HG02938 (cell line): ENCODE results near the gene TENT5C.

Source experiments
- ATAC-seq: cut with Tn5 transposase; IDR thresholded peaks from one replicate; pipeline ENCODE4 v1.9.1; 2021; ENCODE audit warnings: mild to moderate bottlenecking, moderate library complexity; ENCODE audit not compliant: unreplicated experiment

Gene TENT5C

DNA sequence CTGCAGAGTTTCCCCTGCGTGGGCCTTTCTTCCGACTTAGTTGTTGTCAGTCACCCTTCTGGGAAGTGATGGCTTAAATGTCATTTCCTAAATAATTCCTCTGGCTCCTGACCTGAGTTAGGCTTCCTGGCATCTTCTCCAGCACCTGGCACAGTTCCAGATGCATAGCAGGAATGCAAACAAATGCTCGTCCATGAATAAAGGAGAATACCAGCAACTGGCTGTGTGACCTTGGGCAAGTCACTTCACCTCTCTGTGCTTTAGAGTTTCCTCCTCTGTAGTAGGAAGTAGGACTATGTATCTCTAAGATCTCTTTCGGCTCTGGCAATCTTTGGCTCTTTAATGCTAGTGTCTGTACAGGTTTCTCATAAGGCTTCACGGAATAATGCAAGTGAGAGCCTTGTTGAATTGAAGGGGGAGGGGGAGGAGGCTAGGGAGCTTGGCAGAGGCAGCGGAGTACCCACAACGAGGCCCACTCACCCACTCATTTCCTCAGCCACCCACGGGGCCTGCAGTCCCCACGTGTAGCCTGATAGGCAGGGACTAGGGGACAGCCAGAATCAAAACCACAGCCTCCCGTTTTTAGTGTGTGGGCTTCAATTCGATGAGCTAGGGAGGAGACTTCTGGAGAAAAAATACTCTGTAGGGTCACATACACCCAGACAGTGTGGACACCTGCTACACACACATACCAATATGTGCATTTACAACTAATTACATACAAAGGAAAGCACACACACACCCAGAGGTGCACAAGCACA is 48.1 kb downstream of the TENT5C start:
- peak; percentile 17 for ATAC-seq

DNA sequence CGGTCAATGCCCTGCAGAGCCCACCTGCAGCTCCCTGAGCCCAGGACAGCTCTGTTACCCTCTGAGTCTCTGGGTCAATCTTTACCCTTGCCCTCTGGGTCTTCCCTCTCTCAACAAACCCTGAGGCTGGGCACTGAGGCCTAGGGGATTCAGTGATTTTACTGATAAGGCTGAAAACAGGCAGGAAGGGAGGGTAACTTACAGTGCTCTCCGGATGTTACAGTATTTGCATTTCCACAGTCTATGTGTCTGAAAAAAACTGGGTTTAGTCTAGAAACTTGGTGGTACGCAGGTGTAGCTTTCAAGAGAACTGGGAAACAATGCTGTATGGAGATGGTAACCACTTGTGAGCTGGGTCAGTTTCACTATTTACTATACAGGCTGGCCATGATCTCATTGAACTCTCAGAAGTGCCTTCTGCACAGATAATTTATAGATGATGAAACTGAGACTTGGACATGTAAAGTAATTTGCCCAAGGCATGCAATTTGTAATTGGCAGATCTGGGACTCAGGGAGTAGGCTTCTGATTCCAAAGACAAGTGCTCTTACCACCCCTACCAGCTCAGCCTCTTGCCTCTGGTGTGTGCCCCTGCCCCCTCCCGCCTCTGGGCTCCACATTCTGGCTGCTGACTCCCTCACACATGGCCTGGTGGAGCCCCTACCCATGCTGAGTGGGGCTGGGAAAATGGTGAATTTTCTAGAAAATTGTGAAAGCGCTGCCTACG is 48.8 kb downstream of the TENT5C start:
- ATAC-seq, result peak; percentile 90

DNA sequence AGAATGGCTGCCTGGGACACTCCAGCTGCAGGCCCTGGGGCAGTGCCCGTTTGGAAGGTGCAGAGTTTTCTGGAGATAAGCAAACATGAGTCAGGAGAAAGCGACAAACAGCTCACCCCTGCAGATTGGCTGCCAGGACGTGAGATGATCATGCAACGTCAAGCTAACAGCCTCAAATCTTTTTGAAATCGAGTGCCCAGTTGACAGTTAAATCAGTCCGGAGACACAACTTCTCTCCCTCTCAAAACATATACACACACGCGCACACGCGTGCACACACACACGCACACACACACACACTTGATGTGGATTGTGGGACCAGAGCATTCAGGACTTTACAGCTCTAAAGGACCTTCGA is 49.4 kb downstream of the TENT5C start:
- ATAC-seq, result no peak

DNA sequence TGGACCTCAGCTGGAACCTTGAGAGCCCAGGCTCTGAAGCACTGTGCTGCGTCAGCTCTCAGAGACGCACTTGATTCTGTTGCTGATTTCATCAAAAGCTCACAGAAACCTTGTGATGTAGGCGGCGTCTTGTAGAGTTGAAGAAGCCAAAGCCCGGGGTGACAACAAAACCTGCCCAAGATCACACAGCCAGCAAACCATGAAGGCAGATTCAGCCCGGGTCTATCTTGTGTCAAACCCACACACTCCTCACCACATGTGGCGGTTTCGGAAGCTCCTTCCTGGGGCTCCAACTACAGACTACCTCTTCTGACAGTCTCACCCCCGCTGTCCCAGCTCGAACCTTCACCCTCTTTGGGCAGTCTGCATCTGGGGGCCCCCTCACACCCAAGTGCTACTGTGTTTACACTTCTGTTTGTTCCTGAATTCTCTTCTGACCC is 50.4 kb downstream of the TENT5C start:
- peak; percentile 30 for ATAC-seq

DNA sequence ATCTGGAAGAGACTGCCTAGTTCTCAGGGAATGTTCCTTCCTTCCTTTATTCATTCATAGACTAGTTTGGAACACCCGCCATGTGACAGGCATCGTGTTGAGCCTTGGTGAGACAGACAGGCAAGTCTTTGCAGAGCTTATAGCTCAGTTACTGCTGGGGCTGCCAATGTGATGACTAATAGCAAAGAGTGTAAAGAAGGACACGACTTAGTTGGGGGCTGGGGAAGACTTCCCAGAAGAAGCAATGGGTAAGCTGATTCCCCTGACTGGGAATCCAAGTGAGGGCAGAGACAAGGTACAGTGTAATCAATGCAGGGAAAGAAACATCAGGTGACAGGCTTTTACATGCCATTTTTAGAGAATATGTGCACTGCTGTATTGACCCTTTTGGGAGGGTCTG is 51.2 kb downstream of the TENT5C start:
- ATAC-seq, result no peak

DNA sequence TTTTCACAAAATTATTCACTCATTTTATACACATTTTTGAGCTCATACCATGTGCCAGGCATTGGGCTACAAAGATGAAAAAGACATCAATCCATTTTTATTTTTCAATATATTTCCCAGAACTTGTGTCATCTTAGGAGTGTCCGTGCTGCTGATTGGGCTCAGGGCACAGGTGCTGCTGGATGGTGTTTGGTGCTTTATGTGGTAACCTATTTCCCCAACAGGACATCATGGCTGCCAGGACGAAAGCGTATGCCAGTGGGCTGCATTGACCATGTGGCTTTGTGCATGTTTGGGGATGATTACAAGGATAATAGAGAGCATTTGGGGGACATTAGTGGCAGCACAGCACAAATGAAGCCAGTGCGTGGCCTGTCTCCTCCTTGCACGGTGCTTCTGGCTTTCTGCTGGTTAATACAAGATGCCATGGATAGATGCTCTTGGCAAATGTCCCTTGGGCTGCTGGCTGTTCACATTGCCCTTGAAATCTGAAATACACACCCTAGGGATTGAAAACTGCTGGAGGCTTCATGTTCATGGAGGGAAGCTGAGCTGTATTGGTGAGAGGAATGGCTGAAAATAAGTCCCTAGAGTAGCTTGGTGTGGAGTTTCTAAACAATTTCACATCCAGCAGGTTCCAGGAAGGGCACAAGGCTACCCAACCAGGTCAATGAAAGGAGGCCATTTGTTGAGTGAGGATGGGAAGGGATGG is 52.3 kb downstream of the TENT5C start:
- no peak for ATAC-seq

DNA sequence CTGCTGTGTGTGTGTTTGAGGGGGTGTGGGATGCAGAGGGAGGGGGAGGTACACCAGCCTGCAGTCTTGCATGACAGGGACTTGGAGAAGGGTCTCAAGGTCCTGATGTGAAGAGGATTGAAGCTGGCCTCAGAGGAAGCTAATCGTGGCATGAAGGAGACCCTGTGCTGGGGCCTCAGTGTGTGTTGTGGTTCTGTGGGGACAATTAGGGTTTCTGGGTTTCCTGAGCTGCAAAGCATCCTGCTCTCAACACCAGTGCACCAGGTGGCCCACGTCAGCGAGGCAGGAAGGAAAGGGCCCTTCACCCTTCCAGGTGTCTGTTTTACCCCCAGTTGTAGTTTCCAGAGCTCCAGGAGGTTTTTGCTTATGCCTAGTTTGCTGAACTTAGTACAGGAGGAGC is 52.8 kb downstream of the TENT5C start:
- no peak for ATAC-seq

DNA sequence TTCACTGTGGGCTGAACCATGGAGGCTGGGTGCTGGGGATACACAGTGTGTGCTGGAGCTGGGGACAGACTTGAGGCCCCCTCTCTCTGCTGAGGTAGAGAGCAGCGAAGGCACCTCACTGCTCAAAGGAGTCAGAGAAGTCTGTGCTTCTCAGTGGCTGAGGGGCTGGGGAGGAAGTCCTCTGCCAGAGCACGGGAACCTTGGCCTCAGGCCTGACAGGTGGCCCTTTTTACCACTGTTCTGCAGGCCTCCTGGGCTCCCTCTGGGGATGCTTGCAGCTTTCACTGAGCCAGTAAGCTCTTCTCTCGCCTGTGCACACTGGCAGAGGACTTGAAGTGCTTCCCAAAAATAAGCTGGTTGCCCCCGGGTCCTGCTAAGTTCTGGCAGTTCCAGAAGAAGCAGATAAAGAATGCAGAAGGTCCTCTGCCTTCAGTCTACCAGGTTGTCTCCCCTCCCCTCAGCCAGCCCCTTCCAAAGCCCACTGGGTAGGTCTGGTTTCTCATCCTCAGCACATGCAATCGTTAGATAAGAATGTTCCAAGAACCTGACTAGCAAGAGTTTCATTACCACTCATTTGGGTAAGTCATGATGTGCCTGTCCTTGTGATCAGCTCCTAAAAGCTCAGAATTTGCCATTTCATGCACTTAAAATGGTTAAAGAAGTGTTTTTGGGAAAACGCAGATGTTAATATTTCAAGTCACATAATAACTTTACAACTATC is 53.9 kb downstream of the TENT5C start:
- no peak for ATAC-seq

DNA sequence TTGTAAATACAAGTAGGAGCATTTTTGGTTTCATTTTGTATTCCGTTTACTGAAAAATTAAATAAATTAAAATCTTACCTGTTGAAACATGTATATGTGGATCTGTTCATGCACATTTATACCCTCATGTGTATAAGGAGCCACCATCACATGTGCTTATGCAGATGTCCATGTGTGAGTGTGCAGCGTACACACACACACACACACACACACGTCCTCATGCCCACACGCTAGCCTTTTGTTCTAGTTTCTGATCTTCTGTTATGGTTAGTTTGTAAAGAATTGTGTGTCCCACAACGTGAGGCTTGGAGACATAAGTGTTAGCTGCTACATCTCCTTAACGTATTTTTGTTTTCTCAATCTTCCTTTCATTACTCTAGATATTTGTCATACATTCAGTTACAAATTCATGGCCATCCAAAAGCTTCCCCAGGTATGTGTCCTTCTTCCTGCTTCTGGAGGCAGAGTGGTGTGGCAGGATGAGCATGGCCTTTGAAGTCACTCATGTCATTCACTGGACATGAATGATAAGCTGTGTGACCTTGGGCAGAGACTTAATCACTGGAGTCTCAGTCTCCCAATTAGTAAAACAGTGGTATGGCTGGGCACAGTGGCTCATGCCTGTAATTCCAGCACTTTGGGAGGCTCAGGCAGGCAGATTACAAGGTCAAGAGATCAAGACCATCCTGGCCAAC is 54.6 kb downstream of the TENT5C start:
- no peak for ATAC-seq

DNA sequence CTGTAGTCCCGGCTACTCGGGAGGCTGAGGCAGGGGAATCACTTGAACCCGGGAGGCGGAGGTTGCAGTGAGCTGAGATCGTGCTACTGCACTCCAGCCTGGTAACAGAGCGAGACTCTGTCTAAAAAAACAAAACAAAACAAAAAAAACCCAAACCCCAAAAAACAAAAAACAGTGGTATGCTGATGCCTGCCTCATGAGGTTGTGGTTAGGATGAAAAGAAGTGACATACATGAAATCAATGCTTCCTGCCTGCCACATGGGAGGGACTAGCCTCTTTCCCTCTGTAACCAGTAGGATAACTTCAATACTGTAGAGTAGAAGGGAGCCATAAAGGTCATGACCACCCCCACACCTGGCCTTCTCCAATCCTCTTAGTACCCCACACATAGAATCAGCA is 55.2 kb downstream of the TENT5C start:
- no peak for ATAC-seq

DNA sequence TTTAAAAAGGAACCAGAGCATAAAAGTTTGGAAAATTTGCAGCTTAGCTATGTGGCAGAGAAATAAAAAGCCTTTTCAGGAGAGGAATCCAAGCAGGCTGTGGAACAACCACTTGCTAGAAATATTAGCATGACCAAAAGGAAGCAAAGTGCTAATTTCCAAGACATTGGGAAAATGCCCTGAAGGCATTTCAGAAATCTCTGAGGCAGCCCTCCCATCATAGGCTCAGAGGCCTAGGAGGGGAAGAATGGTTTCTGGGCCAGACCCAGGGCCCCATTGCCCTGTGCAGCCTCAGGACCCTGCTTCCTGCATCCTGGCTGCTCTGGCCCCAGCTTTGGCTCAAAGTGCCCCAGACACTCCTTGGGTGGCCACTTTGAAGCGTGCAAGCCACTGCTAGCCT is 56.8 kb downstream of the TENT5C start:
- ATAC-seq, result no peak

DNA sequence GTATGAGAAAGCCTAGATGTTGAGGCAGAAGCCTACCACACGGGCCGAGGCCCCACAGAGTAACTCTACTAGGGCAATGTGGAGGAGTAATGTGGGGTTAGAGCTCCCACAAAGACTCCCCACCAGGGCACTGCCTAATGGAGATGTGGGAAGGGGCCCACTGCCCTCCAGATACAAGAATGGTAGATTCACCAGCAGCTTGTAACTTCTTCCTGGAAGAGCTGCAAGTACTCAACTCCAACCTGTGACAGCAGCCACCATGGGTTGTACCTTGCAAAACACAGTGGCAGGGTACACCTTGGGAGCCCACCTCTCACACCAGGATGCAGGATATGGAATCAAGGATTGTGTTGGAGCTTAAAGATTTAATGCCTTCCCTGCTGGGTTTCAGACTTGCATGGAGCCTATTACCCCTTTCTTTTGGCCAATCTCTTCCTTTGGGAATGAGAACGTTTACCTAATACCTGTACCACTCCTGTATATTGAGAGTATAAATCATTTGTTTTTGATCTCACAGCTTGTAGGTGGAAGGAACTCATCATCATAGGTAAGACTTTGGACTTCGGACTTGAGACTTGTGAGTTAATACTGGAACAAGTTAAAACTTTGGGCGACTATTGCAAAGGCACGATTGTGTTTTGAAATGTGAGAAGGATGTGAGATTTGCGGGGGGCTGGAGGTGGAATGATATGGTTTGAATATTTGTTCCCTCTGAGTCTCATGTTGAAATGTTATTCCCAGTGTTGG is 57.5 kb downstream of the TENT5C start:
- ATAC-seq, result no peak

DNA sequence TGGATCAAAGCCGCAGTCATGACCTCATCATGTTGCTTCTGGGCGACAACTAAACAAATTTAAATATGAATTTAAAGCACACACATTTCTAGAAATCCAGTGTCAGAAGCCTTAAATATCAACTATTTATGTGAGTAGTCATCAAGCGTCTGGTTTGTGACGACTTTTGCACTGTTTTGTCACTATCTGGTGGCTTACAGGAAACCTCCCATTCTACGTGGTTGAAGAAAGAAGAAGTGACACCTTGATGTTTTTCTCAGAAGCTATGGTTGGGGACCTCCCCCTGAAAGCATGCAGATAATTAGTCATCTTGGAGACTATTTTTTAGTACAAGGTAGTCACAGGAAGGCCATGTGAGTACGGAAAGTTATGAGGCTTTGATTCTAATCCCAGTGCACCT is 58.5 kb downstream of the TENT5C start:
- peak; percentile 99 for ATAC-seq

DNA sequence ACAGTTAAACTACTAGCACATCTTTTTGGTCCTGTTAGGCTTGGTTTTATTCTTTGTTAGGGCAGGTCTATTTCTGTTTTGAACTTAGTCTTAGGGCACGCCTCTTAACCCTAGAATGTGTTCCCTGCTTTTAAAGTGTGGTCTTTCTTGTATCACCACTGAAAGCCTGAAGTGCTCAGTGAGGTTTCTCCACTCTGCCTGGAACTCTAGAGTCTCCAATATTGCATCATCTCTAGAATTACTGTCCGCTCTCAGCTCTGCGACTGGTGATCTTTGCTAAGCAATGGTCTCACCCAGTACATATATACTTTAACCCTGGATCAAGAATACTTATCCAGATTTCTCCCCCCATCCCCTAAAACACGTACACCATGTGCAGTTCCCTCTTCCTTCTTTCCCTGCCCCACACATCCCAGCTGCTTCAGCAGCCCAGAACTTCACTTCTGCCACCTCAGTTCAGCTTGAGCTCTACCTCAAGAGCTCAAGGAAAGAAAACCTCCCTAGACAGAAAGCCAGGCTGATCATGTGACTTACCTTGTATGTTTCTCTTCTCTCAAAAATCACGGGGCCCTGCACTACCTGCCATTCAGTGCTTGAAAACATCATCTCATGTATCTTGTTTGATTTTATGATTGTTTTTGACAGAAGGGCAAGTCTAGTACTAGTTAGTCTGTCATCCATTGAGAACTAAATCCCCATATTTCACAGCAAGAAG is 59.9 kb downstream of the TENT5C start:
- ATAC-seq, result no peak

DNA sequence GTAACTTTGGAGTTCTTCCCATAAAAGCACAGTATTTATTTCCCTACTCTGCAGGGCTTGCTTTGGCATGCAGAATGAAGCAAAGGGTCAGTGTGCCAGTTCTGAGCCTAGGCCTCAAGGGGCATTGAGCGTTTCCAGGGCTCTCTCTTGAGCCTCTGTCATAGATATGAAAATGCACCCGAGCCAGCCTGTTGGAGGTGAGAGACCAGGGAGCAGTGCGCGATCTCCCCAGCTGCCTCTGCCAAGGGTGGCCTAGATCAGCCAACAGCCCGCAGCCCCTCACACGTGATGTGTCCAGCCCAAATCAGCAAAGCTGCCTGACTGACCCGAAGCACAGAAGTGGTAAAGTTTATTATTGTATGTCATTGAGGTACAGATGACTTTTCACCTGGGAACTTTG is 63.7 kb downstream of the TENT5C start:
- ATAC-seq, result no peak

DNA sequence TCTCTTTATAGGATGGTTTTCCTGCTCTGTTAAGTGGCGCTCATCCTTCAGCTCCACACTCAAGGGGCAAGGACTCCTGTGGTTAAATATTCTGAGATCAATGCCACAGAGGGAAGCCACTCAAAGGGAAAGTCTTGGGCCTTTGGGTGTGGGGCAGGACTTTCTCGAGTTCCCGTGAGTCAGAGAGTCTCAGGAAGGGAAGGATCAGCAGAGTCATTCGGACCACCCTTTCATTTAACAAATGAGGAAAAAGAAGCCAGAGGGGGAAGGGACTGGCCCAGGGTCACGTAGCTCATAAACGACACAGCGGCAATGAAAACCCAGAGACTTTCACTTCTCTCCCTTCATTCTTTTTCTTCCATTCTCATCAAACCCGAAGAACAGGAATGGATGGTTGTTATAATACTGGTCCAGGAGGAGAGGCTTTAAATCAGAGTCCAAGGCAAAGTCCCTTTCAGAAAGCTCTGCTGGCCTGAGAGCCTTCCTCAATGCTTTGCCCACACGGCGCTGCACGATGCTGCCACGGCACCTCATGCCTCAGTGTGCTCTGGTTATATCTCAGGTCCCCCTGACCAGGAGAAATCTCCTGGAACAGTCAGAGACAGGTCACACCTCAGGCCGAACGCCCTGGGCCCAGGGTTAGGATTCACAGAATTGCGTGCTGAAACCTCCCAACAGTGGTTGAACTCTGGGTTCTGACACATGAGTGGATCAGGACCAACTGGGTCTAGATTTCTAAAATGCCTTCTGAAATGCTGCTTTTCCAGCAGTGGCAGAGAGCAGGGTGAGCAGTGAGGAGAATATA is 65.3 kb downstream of the TENT5C start:
- no peak for ATAC-seq

DNA sequence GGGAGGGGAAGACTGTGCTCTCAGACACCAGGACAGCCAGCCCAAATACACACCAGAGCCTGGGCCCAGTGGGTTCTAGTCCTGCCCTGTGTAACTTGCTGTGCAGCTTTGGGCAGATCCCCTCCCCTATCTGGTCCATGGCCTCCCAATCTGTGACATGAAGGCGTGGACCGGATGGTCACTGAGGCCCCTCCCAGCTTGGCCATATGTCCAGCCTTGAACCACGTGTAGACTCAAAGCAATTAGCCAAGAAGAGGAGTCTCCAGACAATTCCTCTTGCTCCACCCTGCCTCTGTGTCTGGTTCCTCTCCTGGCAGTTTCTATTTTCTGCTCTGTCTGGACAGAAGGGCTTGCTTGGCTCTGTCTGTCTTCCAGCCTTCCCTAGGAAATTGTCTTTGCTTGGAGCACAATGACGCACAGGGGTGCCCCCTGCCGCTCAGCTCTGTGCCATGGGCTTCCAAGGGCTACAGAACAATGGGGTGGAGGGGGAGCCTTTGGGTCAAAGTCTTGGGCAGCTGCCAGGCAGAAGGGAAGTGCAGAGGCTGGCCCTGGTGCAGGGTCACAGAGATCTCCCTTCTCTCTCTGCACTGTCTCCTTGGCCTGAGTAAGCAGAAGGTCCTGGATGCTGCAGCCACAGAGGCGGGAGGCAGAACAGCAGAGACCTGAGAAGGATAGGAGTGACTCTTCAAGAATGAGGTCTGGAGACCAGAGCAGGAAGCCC is 66.1 kb downstream of the TENT5C start:
- no peak for ATAC-seq

DNA sequence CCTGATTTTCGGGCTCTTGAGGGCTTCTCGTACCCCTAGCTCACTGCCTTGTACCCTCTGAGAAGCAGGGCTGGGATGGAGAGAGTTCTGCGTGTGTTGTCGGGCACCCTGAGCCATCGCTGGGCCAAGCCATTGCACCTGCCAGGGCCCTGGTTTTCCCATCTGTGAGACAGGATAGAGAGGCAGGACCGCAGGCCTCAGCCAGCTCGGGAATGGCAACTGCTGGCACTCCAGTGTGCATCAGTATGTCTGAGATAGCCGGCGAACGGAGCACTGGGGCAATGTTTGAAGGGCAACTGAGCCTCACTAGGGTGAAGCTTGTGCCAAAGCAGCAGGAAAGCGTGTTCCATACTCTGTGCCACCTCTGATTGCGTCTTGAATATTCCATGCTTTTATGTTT is 66.9 kb downstream of the TENT5C start:
- ATAC-seq, result no peak
